Left lung (tissue), 10 donors: ENCODE data around the gene SPNS2. TPM values are rescaled to one million over a fixed set of nuclear protein-coding genes. Genes with fewer than 3 reads are reported as not detected.

ENCODE experiments used
- ATAC-seq: fragments of 200-7000 bp; cut with Tn5 transposase; one replicate; pipeline ENCODE4 v1.9.1; 2020; ENCODE audit warnings: moderate library complexity
- DNase-seq, 4 donors: peaks; one replicate each; pipeline ENCODE4 v3.0.0-alpha.2; 2013 to 2020
- H3K27ac ChIP-seq, 2 donors: fragments of 200-600 bp; sonication (generic) in 1 of 2; one replicate each; pipeline versions ENCODE4 v1.5.0 to v1.8.0; 2020 to 2021
- H3K27me3 ChIP-seq, 2 donors: fragments of 200-600 bp; sonication (generic) in 1 of 2; one replicate each; pipeline versions ENCODE4 v1.5.0 to v1.8.0; 2020 to 2021
- H3K36me3 ChIP-seq, 2 donors: fragments of 200-600 bp; sonication (generic) in 1 of 2; one replicate each; pipeline versions ENCODE4 v1.5.0 to v1.8.0; 2020 to 2021
- H3K4me1 ChIP-seq, 2 donors: fragments of 200-600 bp; one replicate each; pipeline ENCODE4 v1.8.0; 2021
- H3K4me3 ChIP-seq, 2 donors: fragments of 200-600 bp; sonication (generic) in 1 of 2; one replicate each; pipeline versions ENCODE4 v1.5.0 to v1.8.0; 2020 to 2021; ENCODE audit warnings: mild to moderate bottlenecking in 1 of 2
- H3K9me3 ChIP-seq, 2 donors: fragments of 200-600 bp; sonication (generic) in 1 of 2; one replicate each; pipeline versions ENCODE4 v1.5.0 to v1.8.0; 2020 to 2021
- intact Hi-C, 2 donors: fragments of 100-400 bp; cut with DNase I; formaldehyde crosslinking; loops; one replicate each; pipeline versions ENCODE4 v1.11.2 to v1.14.2; 2022
- polyA plus RNA-seq, 6 donors: library from polyadenylated mRNA; unstranded; fragments of 120-200 nt; gene quantifications; one replicate each; pipeline ENCODE4 v1.2.1, GENCODE V29; 2013; ENCODE audit not compliant: insufficient read length in 6 of 6
- total RNA-seq, 2 donors: library from RNA; stranded (reverse); fragmentation: NEBNext Ultra II Directional; extraction: Animal tissue kit (Norgen Biotek cat#: 25700); gene quantifications; one replicate each; pipeline ENCODE4 v1.2.1, GENCODE V29; 2021
- TF ChIP-seq, protein P1 (sequence below), 2 donors: fragments of 200-600 bp; sonication (generic) in 1 of 2; IDR thresholded peaks; one replicate each; pipeline versions ENCODE4 v1.5.0 to v1.8.0; 2021; ENCODE audit warnings: antibody characterized with exemption in 2 of 2
- donor health status: DM: no; HTN: yes; CAD: no.
- donor health status: DM: no; HTN: no; CAD: no.

SPNS2 gene
- total and polyA plus RNA-seq, 8 donors, result 19.6 to 52.4 (median 24.3) TPM

DNA sequence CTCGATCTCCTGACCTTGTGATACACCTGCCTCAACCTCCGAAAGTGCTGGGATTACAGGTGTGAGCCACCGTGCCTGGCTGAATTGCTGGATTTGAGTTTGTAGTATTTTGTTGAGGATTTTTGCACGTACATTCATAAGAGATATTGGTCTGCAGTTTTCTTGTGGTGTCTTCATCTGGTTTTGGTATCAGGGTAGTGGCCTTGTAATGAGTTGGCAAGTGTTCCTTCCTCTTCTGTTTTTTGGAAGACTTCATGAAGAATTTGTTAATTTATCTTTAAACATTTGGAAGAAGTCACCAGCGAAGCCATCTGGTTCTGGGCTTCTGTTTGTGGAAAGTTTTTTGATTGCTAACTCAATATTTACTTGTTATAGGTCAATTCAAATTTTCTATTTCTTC, 38.0 kb upstream of the SPNS2 start:
- intact Hi-C loops, result no loop called here
- Histone ChIP-seq H3K4me1 (no peaks in the 10 kb centered on the region), H3K27ac (no peak overlapping the region), H3K27me3 (no peaks in the 10 kb centered on the region), H3K9me3 (peaks cover 0 to 7% of the 10 kb centered on the region in 2 donors), H3K36me3 (no peaks in the 10 kb centered on the region), H3K4me3 (no peak overlapping the region)
- ATAC-seq, result no peak
- no peak for DNase-seq
- TF ChIP-seq, protein P1, sequence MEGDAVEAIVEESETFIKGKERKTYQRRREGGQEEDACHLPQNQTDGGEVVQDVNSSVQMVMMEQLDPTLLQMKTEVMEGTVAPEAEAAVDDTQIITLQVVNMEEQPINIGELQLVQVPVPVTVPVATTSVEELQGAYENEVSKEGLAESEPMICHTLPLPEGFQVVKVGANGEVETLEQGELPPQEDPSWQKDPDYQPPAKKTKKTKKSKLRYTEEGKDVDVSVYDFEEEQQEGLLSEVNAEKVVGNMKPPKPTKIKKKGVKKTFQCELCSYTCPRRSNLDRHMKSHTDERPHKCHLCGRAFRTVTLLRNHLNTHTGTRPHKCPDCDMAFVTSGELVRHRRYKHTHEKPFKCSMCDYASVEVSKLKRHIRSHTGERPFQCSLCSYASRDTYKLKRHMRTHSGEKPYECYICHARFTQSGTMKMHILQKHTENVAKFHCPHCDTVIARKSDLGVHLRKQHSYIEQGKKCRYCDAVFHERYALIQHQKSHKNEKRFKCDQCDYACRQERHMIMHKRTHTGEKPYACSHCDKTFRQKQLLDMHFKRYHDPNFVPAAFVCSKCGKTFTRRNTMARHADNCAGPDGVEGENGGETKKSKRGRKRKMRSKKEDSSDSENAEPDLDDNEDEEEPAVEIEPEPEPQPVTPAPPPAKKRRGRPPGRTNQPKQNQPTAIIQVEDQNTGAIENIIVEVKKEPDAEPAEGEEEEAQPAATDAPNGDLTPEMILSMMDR (IDR thresholded peaks at IDR 0.05), result no peak

GRCh38 chr17:4463818-4464476, 34.7 kb upstream of the SPNS2 start:
- H3K4me1 ChIP-seq, result no peaks in the 10 kb centered on the region
- H3K27ac ChIP-seq, result no peak overlapping the region
- no peak for ATAC-seq
- no peaks in the 10 kb centered on the region for H3K27me3 ChIP-seq
- no peak overlapping the region for H3K4me3 ChIP-seq
- no peaks in the 10 kb centered on the region for H3K36me3 ChIP-seq
- TF ChIP-seq, protein P1 (IDR thresholded peaks at IDR 0.05), result no peak
- DNase-seq, result no peak
- intact Hi-C loops, result no loop called here
- peaks cover 0 to 7% of the 10 kb centered on the region in 2 donors for H3K9me3 ChIP-seq

- Histone ChIP-seq H3K4me3 (no peak overlapping the region), H3K36me3 (no peaks in the 10 kb centered on the region), H3K27ac (no peak overlapping the region), H3K27me3 (no peaks in the 10 kb centered on the region), H3K4me1 (no peaks in the 10 kb centered on the region), H3K9me3 (no peaks in the 10 kb centered on the region)
- ATAC-seq, result no peak
- DNase-seq, result no peak
- intact Hi-C loops, result no loop called here
- TF ChIP-seq, protein P1 (IDR thresholded peaks at IDR 0.05), result no peak
Observed at GRCh38 chr17:4465786-4466185, 32.9 kb upstream of the SPNS2 start.

DNA sequence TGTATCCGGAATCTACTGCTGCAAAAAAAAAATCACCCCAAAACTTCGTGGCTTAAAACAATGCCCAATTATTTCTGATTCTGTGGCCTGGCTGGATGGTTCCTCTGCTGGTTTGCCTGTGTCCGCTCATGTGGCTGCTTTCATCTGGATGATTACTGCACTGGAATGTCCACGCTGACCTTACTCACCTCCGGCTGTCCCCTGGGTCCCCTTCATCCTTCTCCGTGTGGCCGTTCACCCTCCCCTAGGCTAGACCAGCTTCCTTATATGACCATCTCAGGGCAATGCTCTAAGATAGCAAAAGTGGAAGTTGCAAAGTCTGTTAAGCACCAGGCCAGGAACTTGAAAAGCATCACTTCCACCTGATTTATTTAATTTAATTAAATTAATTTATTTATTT, 31.4 kb upstream of the SPNS2 start:
- TF ChIP-seq, protein P1 (IDR thresholded peaks at IDR 0.05), result no peak
- Histone ChIP-seq H3K27me3 (no peaks in the 10 kb centered on the region), H3K4me3 (no peak overlapping the region), H3K4me1 (no peaks in the 10 kb centered on the region), H3K9me3 (no peaks in the 10 kb centered on the region), H3K36me3 (no peaks in the 10 kb centered on the region), H3K27ac (no peak overlapping the region)
- no peak for DNase-seq
- intact Hi-C loops, result no loop called here
- no peak for ATAC-seq

DNA sequence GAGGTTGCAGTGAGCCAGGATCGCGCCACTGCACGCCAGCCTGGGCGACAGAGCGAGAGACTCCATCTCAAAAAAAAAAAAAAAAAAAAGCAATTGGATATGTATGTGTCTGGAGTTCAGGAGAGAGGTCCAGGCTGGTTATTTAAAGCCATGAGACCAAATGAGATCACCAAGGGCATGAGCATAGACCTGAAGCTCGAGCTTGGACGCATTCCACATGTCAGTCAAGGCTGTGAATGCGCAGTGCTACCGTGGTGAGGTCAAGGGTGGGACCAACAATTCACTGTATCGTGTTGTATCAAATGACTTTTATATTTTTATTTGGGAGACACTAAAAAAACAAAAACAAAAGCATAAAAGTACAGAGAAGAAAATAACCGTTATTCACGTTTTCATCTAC, 29.1 kb upstream of the SPNS2 start:
- ATAC-seq (no peak), DNase-seq (no peak)
- no peaks in the 10 kb centered on the region for H3K36me3 ChIP-seq
- TF ChIP-seq, protein P1 (IDR thresholded peaks at IDR 0.05), result no peak
- no peaks in the 10 kb centered on the region for H3K4me1 ChIP-seq
- H3K27ac ChIP-seq, result no peak overlapping the region
- no peak overlapping the region for H3K4me3 ChIP-seq
- H3K9me3 ChIP-seq, result no peaks in the 10 kb centered on the region
- H3K27me3 ChIP-seq, result no peaks in the 10 kb centered on the region
- intact Hi-C loops, result no loop called here
